HL-60 (cell line): Measurements from ENCODE around the gene PRELID2.

ENCODE experiments used
- DNase-seq, 2 experiments: peaks; one replicate each; pipeline ENCODE4 v3.0.0-alpha.2; 2010 to 2020; ENCODE audit warnings: low read depth in 1 of 2, low spot score in 1 of 2
- H3K27ac ChIP-seq: fragments of 250-450 bp; sonication (Bioruptor Pico); replicated peaks from 2 replicates; pipeline ENCODE4 v1.5.1; 2020; ENCODE audit warnings: mild to moderate bottlenecking, moderate library complexity
- H3K27me3 ChIP-seq: fragments of 250-450 bp; sonication (Bioruptor Pico); 2 replicates; pipeline ENCODE4 v1.5.1; 2021; ENCODE audit warnings: mild to moderate bottlenecking, moderate library complexity; ENCODE audit not compliant: insufficient read depth, poor library complexity, severe bottlenecking
- H3K4me3 ChIP-seq: replicated peaks from 2 replicates; pipeline ENCODE4 v1.5.1; 2011; ENCODE audit warnings: mild to moderate bottlenecking, control low read depth, low read length; ENCODE audit not compliant: insufficient read depth
- CTCF ChIP-seq: IDR thresholded peaks from one replicate; pipeline ENCODE4 v1.5.1; 2011; ENCODE audit warnings: low read length, control low read depth, inconsistent platforms; ENCODE audit not compliant: insufficient read depth
- GABPA ChIP-seq: IDR thresholded peaks from 2 replicates; pipeline ENCODE4 v1.6.1; 2012; ENCODE audit warnings: low read depth
- POLR2AphosphoS5 ChIP-seq: IDR thresholded peaks from 2 replicates; pipeline ENCODE4 v1.6.1; 2012; ENCODE audit warnings: low read depth
- REST ChIP-seq: IDR thresholded peaks from 2 replicates; pipeline ENCODE4 v1.6.1; 2012; ENCODE audit warnings: low read depth; ENCODE audit not compliant: insufficient replicate concordance
- SPI1 ChIP-seq: IDR thresholded peaks from 2 replicates; pipeline ENCODE4 v1.6.1; 2012; ENCODE audit warnings: low read depth, mild to moderate bottlenecking, borderline replicate concordance

Gene PRELID2

GRCh38 chr5:145715412-145715811 lies 119.7 kb downstream of the PRELID2 start:
- no peak for DNase-seq
- no peak for TF ChIP-seq CTCF
- no peak overlapping the region for H3K4me3 ChIP-seq

DNA sequence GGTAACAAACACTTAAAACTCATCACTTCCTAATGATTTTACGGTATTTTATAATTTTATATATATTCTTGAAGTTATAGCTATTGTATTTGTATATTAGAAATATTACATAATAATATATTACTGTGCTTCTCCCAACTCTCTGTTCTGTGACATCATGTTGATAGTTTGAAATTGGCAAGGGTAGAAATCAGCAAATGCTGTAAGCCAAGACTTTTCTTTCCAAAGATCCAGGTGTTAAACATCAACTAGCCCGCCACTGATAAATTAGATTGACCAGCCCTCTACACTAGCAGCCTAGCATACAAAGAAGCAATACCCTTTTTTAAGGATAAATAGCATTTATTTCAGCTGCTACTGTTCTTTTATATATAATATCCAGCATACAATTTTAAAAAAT lies 122.9 kb downstream of the PRELID2 start:
- Histone ChIP-seq H3K4me3 (no peak overlapping the region), H3K27ac (no peak overlapping the region), H3K27me3 (no peaks in the 10 kb centered on the region)
- DNase-seq: no peak
- TF ChIP-seq POLR2AphosphoS5: no peak
- no peak for TF ChIP-seq REST
- TF ChIP-seq SPI1: no peak
- TF ChIP-seq GABPA: no peak
- TF ChIP-seq CTCF: no peak

More at GRCh38 chr5:145715412-145715811, 119.7 kb downstream of the PRELID2 start:
- Histone ChIP-seq H3K27ac (no peak overlapping the region), H3K27me3 (no peaks in the 10 kb centered on the region)

DNA sequence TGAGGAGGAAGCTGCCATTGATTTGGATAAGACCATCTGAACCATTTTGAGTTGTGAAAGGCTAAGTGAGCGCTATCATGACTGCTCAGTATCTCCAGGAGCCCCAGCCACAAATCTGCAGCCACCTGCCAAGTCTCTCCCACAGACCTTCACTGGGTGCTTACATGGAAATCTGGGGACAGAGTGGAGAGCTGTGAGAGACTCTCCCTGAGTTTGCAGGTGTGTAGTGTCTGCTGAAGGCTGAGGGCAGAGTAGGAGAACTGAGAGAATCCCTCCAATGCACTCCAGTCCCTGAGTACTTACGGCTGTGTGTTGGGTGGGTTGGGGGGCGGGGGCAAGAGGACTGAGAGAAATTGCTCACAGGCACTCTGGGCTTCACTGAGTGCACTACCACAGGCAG lies 123.7 kb downstream of the PRELID2 start:
- no peak for TF ChIP-seq SPI1
- no peak for TF ChIP-seq REST
- TF ChIP-seq POLR2AphosphoS5: no peak
- no peak for TF ChIP-seq CTCF
- no peak for TF ChIP-seq GABPA
- Histone ChIP-seq H3K27me3 (no peaks in the 10 kb centered on the region), H3K27ac (no peak overlapping the region), H3K4me3 (no peak overlapping the region)
- no peak for DNase-seq
